Esophagus squamous epithelium (tissue), 5 donors: Measurements from ENCODE around the gene SOSTDC1. TPM values are rescaled to one million over a fixed set of nuclear protein-coding genes. Genes with fewer than 3 reads are reported as not detected.
A peak's percentile ranks its signal among the peaks of the same experiment; 100 is the strongest.

Source experiments
- DNase-seq: peaks from one replicate; lab custom pipeline; 2025; lab: John Stamatoyannopoulos, UW
- H3K27ac ChIP-seq, 4 donors: fragments of 200-600 bp; sonication (generic); one replicate each; pipeline ENCODE4 v1.5.1; 2016 to 2019; ENCODE audit warnings: mild to moderate bottlenecking in 1 of 4
- H3K27me3 ChIP-seq, 4 donors: fragments of 200-600 bp; sonication (generic); 1 replicate in 3 of 4; 2 replicates in 1 of 4; pipeline versions ENCODE4 v1.5.1 to v1.6.0; 2017 to 2021; ENCODE audit warnings: antibody characterized with exemption in 1 of 4
- H3K36me3 ChIP-seq, 3 donors: fragments of 200-600 bp; sonication (generic); one replicate each; pipeline ENCODE4 v1.5.1; 2016 to 2019
- H3K4me1 ChIP-seq, 3 donors: fragments of 200-600 bp; sonication (generic); one replicate each; pipeline ENCODE4 v1.5.1; 2017 to 2019
- H3K4me3 ChIP-seq, 4 donors: fragments of 200-600 bp; sonication (generic); 1 replicate in 3 of 4; 2 replicates in 1 of 4; pipeline ENCODE4 v1.5.1; 2016 to 2019; ENCODE audit warnings: mild to moderate bottlenecking in 2 of 4, moderate library complexity in 1 of 4
- H3K9me3 ChIP-seq, 3 donors: fragments of 200-600 bp; sonication (generic); one replicate each; pipeline ENCODE4 v1.5.1; 2016 to 2019
- POLR2A ChIP-seq, 4 donors: fragments of 450-650 bp; IDR thresholded peaks; one replicate each; pipeline ENCODE4 v1.6.1; 2017; ENCODE audit warnings: antibody characterized with exemption in 4 of 4, mild to moderate bottlenecking in 4 of 4, moderate library complexity in 3 of 4
- WGBS, 2 donors: methylation state at CpG; one replicate each; pipeline ENCODE4 v1.1.5; 2018; 5-methylcytosine and 5-hydroxymethylcytosine counted together
- intact Hi-C: fragments of 100-400 bp; cut with DNase I; formaldehyde crosslinking; loops from one replicate; pipeline ENCODE4 v1.15.0; 2022
- total RNA-seq, 4 donors: library from RNA; depleted of rRNA; stranded (reverse); fragments of >200 nt; gene quantifications; one replicate each; pipeline ENCODE4 v1.1.0, GENCODE V29; 2016
- TF ChIP-seq, protein P1 (sequence below), 6 experiments: fragments of 450-650 bp in 4 of 6; fragments of 200-600 bp in 2 of 6; sonication (generic) in 2 of 6; IDR thresholded peaks; one replicate each; pipeline ENCODE4 v1.5.1; 2016 to 2019; ENCODE audit warnings: antibody characterized with exemption in 6 of 6, mild to moderate bottlenecking in 4 of 6, moderate library complexity in 4 of 6
- donor health status: DM: yes; HTN: yes; CAD: no.

SOSTDC1 gene
- total RNA-seq, 4 donors from 2014 or later, result 0.70 to 2.8 (median 2.6) TPM

DNA sequence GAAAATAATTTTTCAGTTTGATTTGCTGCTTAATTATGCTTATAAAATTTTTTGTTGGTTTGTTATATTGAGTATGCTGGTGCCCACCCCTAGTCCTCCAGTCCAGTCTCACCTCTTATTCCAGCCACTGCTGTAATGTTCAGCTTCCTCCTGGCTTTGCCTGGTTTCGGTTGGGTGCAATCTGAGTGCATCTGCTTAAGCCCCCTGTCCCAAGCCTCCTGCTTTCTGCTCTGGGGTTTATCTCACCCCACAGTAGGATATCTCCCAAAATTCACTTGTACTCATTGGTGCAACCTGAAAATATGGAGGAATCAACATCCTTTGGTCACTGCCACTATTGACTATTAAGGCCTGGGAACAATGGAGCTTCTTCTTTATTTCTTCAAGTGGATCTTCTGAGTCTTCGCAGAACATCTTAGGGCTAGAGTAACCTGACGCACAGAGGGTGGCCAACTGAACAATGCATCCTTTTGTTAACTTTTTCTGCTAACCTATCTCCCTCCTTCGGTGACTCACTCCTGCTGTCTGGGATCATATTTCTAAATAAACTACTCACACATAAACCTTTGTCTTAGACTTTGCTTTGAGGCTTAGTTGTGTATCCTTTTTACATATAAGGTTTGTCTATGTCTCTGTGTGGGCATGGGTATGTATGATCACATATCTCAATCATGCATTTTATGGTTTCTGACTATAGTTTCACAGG is 19.1 kb upstream of the SOSTDC1 start:
- no peaks in the 10 kb centered on the region for H3K36me3 ChIP-seq
- no peaks in the 10 kb centered on the region for H3K4me1 ChIP-seq
- H3K9me3 ChIP-seq, result no peaks in the 10 kb centered on the region
- intact Hi-C loops, result no loop called here
- H3K27me3 ChIP-seq, result no peaks in the 10 kb centered on the region
- no peak overlapping the region for H3K4me3 ChIP-seq
- whole genome bisulfite sequencing, 2 donors, result 66 to 77% methylated on average over 4 of the region's 4 CpGs
- no peak for DNase-seq
- no peak overlapping the region for H3K27ac ChIP-seq
- TF ChIP-seq POLR2A (IDR thresholded peaks at IDR 0.05), result no peak
- TF ChIP-seq, protein P1, sequence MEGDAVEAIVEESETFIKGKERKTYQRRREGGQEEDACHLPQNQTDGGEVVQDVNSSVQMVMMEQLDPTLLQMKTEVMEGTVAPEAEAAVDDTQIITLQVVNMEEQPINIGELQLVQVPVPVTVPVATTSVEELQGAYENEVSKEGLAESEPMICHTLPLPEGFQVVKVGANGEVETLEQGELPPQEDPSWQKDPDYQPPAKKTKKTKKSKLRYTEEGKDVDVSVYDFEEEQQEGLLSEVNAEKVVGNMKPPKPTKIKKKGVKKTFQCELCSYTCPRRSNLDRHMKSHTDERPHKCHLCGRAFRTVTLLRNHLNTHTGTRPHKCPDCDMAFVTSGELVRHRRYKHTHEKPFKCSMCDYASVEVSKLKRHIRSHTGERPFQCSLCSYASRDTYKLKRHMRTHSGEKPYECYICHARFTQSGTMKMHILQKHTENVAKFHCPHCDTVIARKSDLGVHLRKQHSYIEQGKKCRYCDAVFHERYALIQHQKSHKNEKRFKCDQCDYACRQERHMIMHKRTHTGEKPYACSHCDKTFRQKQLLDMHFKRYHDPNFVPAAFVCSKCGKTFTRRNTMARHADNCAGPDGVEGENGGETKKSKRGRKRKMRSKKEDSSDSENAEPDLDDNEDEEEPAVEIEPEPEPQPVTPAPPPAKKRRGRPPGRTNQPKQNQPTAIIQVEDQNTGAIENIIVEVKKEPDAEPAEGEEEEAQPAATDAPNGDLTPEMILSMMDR (IDR thresholded peaks at IDR 0.05), result no peak

DNA sequence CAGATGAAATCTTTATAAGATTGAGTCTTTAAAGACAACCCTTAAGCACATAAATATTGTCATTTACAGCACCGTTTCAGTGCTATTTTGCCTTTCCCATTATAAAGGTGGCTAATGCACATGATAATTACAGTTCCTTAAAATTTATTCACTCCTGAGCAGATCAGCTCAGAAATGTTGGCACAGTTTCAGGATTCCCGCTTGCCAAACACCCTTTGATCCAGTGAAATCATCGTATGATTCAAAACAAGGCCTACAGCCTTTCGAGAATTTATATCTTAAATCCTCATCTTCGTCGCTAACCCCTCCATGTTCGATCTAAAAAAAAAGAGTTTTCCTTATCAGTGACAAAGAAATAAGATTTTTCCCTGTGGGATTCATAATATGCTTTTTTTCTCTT is 14.1 kb upstream of the SOSTDC1 start:
- 60 to 66% methylated on average over 7 of the region's 7 CpGs for WGBS, 2 donors
- H3K27me3 ChIP-seq, result no peaks in the 10 kb centered on the region
- H3K9me3 ChIP-seq, result no peaks in the 10 kb centered on the region
- intact Hi-C loops, result no loop called here
- DNase-seq, result no peak
- no peak overlapping the region for H3K27ac ChIP-seq
- TF ChIP-seq POLR2A (IDR thresholded peaks at IDR 0.05), result no peak
- TF ChIP-seq, protein P1 (IDR thresholded peaks at IDR 0.05), result no peak
- no peaks in the 10 kb centered on the region for H3K4me1 ChIP-seq
- H3K36me3 ChIP-seq, result no peaks in the 10 kb centered on the region
- no peak overlapping the region for H3K4me3 ChIP-seq

DNA sequence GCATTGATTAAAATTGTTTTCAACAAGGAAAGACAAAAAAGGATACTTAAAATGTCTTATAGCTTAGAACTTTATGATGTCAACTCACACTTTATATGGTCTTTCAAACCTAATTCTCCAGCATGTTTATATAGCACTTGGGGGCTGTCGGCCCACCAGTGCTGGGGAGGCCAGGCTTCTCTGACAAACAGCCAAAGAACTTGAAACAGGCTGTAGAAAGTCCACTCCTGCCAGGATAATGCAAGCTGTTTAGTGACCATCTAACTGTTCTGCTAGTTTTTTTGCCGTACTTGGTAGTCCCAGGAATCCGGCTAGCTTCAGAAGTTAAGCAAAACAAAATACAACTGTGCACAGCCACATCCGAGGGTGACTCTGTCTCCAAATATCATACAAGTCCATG is 13.6 kb upstream of the SOSTDC1 start:
- intact Hi-C loops, result no loop called here
- 74 to 87% methylated on average over 4 of the region's 4 CpGs for WGBS, 2 donors

DNA sequence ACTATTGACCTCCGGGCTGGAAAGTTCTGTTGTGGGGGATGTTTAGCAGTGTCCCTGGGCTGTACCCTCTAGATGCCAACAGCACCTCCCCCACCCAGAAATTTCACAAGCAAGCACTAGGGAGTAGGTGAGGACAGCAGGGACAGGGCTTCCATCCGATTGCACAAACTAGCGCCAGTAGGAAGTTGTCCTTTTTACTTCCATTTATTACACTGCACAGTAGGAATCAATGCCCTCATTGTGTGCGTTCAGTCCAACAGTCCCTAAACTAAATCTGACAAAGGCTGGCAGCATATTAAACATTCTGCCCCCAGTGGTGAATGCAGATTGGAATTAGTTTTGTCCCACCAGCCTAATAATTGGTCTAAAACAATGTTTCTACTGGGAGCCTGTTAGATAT is 6.4 kb upstream of the SOSTDC1 start:
- no peak for TF ChIP-seq POLR2A (IDR thresholded peaks at IDR 0.05)
- TF ChIP-seq, protein P1 (IDR thresholded peaks at IDR 0.05), result no peak
- no peak for DNase-seq
- intact Hi-C loops, result no loop called here
- H3K9me3 ChIP-seq, result no peaks in the 10 kb centered on the region
- no peaks in the 10 kb centered on the region for H3K27me3 ChIP-seq
- no peak overlapping the region for H3K27ac ChIP-seq
- no peaks in the 10 kb centered on the region for H3K36me3 ChIP-seq
- 93 to 96% methylated on average over 3 to 4 of the region's 4 CpGs for WGBS, 2 donors
- H3K4me1 ChIP-seq, result no peaks in the 10 kb centered on the region
- no peak overlapping the region for H3K4me3 ChIP-seq

More for the DNA sequence above, 13.6 kb upstream of the SOSTDC1 start:
- no peak for TF ChIP-seq POLR2A (IDR thresholded peaks at IDR 0.05)
- no peaks in the 10 kb centered on the region for H3K27me3 ChIP-seq
- H3K27ac ChIP-seq, result no peak overlapping the region
- no peaks in the 10 kb centered on the region for H3K9me3 ChIP-seq
- no peak for DNase-seq
- H3K4me1 ChIP-seq, result no peaks in the 10 kb centered on the region
- H3K4me3 ChIP-seq, result no peak overlapping the region
- no peaks in the 10 kb centered on the region for H3K36me3 ChIP-seq

- 27 to 35% methylated on average over 9 to 10 of the region's 10 CpGs for WGBS, 2 donors
- peak overlapping the region in 2 of 4 donors; percentile 60 to 62 for H3K27ac ChIP-seq
- peak overlapping the region in 3 of 4 donors; percentile 16 to 49 (median 29) for H3K4me3 ChIP-seq
- no peaks in the 10 kb centered on the region for H3K9me3 ChIP-seq
- H3K27me3 ChIP-seq, result peaks cover 0 to 3% (median 0%) of the 10 kb centered on the region in 4 donors
- peaks cover 0 to 29% (median 0%) of the 10 kb centered on the region in 3 donors for H3K4me1 ChIP-seq
- intact Hi-C loops, result no loop called here
- TF ChIP-seq, protein P1 (IDR thresholded peaks at IDR 0.05), result no peak
- no peak for TF ChIP-seq POLR2A (IDR thresholded peaks at IDR 0.05)
- H3K36me3 ChIP-seq, result no peaks in the 10 kb centered on the region
- DNase-seq, result no peak
These were observed 1.4 kb downstream of the SOSTDC1 start for GRCh38 chr7:16463949-16464715.
